Measurements from ENCODE around the gene CEP95.

The CEP95 gene

GRCh38 chr17:64580384-64581315 lies 73.9 kb downstream of the CEP95 start:
- POLR2A ChIA-PET = no interaction called here
- TF ChIP-seq CTCF (IDR thresholded peaks at IDR 0.05; ENCODE audit: control extremely low read depth, extremely low read depth, low read depth, missing control alignments) = no peak
- CTCF ChIA-PET = interaction anchor here (1.2 to 1.6 kb wide), 5 partner anchors 13 to 84 kb away, joined by 3 to 4 read pairs (median 3); partner anchors contain the start of gene POLG2
- no peak for DNase-seq (ENCODE audit: extremely low spot score)

- ChIA-PET CTCF (interaction anchor here (1.2 to 2.4 kb wide), 3 partner anchors 9 to 21 kb away, joined by 3 to 15 read pairs (median 8); no protein-coding TSS in a partner anchor), POLR2A (no interaction called here)
- no peak for DNase-seq (ENCODE audit: extremely low spot score)
- TF ChIP-seq CTCF (IDR thresholded peaks at IDR 0.05; ENCODE audit: control extremely low read depth, extremely low read depth, low read depth, missing control alignments) = no peak
These were observed 76.3 kb downstream of the CEP95 start for GRCh38 chr17:64583038-64583437.

GRCh38 chr17:64585146-64585545 lies 78.4 kb downstream of the CEP95 start:
- no peak for TF ChIP-seq CTCF (IDR thresholded peaks at IDR 0.05; ENCODE audit: control extremely low read depth, extremely low read depth, low read depth, missing control alignments)
- POLR2A ChIA-PET = no interaction called here
- DNase-seq (ENCODE audit: extremely low spot score) = no peak
- CTCF ChIA-PET = no interaction called here

All from GM10248 (cell line).